Activated T-cell treated with anti-CD3 and anti-CD28 coated beads for 1 hour (primary cell): ENCODE data around the gene IGFALS.

Experiments used
- DNase-seq: peaks from one replicate; pipeline ENCODE4 v3.0.0-alpha.2; 2020; ENCODE audit warnings: low read depth

The IGFALS gene

DNA sequence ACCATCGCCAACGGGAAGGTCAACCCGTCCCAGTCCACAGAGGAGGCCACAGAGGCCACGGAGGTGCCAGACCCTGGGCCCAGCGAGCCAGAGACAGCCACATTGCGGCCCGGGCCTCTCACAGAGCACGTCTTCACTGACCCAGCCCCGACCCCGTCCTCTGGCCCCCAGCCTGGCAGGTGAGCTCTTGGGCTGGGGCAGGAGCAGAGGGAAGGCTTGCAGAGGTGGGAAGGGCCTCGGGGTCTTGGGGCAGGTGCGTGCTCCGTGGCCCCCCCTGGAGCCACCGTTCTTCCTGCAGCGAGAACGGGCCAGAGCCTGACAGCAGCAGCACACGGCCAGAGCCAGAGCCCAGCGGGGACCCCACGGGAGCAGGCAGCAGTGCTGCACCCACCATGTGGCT, 27.3 kb downstream of the IGFALS start:
- DNase-seq = no peak

DNA sequence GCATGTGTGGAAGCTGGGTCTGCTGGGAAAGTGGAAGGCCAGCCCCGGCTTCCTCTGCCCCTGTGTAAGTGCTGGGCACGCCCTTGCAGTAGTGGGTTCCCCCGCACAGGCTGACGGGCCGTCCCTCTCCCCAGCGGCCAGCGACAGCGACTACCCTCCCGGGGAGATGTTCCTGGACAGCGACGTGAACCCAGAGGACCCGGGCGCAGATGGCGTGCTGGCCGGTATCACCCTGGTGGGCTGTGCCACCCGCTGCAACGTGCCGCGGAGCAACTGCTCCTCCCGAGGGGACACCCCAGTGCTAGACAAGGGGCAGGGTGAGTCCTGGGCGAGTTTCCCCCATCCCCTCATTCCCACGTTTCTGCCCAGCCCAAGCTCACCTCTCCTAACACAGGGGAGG, 27.7 kb downstream of the IGFALS start:
- DNase-seq = no peak

DNA sequence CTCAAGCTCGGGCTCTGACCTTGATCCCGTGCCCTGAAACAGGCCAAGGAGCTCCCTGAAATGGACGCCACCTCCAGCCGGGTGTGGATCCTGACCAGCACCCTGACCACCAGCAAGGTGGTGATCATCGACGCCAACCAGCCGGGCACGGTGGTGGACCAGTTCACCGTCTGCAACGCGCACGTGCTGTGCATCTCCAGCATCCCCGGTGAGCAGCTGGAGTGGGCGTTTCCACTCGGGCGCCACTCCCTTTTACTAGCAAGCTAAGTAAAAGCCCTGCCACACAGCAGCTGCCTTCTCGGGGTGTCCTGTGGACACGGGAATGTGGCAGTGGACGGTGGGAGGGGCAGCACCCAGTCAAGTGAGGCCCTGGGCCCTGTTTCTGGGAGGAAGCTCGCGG, 28.5 kb downstream of the IGFALS start:
- no peak for DNase-seq

DNA sequence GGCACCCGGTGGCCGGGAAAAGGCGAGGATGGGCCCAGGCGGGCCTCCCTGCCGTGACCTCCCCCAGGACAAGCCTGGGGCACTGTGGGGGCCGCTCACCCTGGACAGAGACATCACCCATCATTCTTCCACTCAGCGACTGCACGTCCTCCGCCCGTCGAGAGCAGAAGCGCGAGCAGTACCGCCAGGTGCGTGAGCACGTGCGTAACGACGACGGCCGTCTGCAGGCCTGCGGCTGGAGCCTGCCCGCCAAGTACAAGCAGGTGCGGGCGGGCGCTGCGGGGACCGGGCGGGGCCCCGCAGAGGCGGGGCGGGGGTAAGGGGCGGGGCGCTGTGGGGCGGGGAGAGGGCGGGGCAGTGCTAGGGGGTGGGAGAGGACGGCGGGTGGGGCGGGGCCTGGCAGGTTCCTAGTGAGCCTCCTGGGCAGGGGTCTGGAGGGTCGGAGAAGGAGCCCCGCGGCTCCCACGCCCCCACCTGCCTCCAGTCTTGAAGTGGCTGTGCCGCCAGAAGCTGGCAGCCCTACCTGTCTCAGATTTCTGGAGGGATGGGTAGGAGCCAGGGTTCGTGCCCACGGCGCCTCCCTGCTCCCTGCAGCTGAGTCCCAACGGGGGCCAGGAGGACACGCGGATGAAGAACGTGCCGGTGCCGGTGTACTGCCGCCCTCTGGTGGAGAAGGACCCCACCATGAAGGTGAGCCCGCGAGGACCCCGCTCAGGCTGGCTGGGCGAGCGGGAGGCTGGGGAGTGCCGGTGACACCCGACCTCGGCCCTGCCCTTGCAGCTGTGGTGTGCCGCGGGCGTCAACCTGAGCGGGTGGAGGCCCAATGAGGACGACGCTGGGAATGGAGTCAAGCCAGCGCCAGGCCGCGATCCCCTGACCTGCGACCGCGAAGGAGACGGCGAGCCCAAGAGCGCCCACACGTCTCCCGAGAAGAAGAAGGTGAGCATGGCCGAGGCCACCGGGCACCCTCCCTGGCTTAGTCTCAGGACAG, 29.7 kb downstream of the IGFALS start:
- DNase-seq = no peak

DNA sequence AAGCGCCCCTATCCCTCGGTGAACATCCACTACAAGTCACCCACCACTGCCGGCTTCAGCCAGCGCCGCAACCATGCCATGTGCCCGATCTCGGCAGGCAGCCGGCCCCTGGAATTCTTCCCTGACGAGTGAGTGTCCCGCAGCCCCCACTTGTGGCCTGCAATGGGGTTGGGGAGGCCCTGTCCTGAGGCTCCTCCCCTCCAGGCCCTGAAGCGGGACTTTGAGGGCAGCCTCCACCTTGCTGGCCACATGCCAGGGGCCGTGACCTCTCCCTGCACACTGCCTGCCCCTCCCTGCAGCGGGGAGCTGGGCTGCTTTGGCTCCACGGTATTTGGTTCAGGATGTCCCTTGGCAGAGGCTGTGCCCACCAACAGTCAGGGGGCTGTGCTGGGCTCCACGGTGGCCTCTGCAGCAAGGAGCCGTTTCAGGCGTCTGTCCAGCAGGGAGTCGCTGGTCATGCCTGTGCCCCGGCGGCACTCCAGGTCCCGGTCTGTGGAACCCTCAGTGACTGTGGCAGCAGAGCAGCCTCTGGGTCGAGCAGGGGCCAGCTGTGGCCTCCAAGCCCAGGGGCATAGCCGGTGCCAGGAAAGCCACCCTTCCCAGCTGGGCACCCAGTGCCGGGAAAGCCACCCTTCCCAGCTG, 30.5 kb downstream of the IGFALS start:
- DNase-seq = no peak

DNA sequence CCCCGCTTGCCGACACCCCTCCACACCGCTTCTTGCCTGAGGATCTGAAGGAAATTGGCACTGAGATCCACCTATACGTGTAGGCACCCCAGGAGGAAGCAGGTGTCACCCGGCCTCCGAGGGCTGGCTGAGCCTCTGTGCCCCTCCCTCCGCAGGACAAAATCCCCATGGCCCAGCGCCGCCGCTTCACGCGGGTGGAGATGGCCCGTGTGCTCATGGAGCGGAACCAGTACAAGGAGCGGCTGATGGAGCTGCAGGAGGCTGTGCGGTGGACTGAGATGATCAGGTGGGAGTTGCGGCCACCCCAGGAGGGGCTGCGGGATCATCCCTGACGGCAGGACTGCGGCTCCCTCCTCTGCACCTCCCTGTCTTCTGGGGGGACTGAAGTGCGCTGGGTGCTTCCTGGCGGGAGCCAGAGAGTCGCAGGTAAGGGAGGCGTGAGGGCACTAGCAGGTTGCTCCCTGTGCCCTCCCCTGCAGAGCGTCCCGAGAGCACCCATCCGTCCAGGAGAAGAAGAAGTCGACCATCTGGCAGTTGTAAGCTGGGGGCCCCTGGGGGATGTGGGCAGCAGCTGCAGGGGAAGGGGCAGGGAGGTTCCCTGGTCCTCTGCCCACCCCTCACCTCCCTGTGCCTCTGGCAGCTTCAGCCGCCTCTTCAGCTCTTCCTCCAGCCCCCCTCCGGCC, 31.2 kb downstream of the IGFALS start:
- no peak for DNase-seq

DNA sequence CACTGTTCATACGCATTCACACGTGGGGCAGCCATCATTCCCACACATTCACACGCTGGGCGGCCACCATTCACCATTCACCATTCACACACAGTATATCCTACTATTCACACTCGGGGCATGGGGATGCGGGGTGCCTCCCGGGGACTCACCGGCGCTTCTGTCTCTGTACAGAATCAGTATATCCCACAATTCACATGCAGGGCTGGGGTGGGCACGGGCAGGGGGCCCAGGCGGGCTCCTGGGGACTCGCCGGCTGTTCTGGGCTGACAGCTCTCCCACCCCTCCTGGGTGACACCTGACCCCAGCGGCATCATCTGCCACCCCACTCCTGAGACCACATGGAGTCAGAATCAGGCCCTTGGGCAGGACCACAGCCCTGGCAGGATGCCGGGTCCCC, 31.8 kb downstream of the IGFALS start:
- DNase-seq = no peak

DNA sequence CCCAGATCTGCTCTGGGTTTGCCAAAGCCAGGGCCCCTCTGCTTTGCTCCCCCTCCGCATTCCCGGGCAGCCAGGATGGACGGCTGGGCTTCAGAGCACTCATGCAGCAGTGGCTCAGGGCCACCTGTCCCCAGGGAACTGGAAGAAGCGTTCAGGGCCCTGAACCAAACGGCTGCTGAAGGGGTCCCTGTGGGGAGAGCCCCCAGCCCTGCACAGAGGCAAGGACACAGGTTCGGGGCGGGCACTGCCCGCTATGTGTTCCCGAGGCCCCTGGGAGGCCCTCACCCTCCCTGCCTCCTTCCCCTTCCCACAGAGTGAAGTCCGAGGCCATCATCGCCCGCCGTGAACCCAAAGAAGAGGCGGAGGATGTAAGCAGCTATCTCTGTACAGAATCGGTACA, 32.6 kb downstream of the IGFALS start:
- no peak for DNase-seq

DNA sequence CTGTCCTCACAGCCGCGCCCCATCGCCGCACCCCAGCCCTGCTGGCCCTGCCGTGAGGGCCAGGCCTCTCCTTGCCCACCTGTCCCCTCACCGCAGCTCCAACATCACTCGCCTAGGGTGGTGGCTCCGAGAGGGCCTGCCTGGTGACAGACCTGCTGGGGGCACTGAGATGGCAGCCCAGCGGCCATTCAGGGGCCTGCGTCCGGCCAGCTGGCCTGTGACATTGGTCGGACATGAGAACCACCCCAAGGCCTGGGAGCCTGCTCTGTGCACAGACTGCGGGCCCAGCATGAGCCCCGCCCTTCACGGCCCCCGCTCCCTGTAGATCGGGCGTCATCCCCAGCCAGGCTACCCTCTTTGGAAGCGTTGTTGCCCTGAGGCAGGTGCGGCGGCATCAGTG, 34.0 kb downstream of the IGFALS start:
- no peak for DNase-seq

DNA sequence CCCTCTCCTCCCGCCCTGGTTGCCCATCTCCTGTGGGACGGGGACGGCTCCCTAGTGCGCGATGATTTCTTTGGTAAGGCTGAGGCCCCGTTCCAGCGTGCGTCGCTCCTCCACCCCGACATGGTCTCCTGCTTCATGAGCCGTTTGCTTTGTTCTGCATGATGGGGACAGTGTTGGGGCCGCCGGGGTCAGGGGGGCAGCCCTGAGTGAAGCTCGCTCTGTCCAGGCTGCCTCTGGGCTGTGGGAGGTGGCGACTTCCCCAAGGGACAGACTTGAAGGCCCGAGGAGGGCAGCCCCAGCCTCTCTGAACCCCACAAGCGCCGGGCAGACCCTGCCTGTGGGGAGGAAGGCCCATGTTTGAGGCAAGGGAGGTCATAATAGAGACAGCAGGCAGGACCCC, 34.6 kb downstream of the IGFALS start:
- DNase-seq = no peak

DNA sequence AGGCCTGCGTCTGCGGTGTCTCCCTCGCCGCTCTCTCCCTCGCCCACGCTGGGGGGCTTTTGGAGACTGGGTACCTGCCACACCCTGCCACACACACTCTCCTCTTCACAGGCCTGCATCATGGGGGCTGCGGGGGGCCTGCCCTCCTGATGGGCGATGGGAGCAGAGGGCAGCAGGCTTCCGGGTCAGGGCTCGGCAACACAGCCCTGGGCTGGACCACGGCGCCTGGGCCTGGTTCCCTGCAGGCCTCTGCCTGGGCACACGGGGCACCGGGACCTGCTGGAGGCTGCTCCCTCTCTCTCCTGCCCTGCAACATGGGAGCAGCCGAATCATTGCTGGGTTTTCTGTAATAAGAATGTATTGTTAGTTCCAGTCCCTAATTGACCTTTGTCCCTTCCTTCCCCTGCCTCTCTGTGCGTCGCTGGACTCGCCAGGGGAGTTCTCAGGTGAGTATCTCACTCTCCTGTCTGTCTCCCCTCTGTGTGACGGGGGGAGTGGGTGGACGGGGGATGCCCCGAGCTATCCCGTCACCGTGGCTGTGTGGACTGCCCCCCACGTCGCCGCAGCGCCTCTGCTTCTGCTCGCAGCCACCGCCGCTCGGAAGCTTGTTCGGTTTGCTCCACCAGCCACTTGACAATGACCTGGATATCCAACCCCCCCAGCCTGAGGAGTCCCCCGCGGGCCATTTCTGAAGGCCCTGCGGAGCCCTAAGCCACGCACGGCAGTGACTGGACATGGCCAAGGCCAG, 35.6 kb downstream of the IGFALS start:
- DNase-seq = no peak

DNA sequence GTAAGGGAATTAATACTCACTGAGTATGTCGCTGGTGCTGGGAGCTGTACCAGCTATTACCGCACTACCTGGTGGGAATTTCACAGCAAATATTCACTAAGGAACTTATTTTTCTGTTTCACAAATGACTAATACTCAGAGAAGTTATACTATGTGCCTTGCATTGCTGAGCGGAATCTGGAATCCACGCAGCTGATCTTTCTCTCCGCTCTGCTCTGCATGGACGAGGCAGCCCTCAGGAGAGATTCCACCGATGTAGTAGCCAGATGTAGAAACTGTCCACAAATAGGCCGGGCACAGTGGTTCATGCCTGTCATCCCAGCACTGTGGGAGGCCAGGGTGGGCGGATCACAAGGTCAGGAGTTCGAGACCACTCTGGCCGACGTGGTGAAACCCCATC, 39.3 kb downstream of the IGFALS start:
- DNase-seq = no peak

DNA sequence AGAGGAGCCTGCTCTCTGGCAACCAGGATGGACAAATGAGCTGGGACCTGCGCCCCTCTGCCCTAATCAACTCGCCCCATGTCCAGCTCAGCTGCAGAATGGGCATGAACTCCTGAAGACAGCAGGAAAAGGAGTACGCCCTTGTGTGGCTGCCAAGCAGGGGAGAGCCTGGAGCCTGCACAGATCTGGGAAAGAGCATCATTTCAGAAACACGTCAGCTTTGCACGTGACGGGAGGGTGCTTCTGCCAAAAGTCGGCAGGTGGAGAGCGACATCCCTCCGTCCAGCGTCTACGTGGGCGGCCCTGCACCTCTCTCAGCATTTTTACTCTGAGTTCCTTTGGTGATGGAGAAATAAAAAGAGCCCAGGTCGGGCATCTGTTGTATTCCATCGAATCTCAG, 40.7 kb downstream of the IGFALS start:
- no peak for DNase-seq

DNA sequence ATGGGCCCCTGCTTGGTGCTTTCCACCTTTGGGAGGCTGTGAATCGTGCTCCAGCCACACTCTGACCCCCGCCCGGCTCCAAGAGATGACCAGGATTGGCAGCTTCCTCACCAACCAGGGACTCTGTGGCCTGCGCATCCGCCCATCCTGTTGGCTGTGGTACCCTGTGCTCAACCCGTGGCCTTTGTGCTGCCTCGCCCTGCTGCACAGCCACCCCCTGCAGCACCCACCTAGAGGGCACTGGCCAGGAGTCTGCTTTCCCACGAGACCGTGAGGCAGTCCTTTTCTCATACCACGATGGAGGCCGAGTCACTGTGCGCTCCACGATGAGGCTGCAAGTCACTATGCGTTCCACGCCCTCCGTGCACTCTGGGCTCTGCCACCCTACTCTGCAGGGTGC, 41.6 kb downstream of the IGFALS start:
- no peak for DNase-seq

DNA sequence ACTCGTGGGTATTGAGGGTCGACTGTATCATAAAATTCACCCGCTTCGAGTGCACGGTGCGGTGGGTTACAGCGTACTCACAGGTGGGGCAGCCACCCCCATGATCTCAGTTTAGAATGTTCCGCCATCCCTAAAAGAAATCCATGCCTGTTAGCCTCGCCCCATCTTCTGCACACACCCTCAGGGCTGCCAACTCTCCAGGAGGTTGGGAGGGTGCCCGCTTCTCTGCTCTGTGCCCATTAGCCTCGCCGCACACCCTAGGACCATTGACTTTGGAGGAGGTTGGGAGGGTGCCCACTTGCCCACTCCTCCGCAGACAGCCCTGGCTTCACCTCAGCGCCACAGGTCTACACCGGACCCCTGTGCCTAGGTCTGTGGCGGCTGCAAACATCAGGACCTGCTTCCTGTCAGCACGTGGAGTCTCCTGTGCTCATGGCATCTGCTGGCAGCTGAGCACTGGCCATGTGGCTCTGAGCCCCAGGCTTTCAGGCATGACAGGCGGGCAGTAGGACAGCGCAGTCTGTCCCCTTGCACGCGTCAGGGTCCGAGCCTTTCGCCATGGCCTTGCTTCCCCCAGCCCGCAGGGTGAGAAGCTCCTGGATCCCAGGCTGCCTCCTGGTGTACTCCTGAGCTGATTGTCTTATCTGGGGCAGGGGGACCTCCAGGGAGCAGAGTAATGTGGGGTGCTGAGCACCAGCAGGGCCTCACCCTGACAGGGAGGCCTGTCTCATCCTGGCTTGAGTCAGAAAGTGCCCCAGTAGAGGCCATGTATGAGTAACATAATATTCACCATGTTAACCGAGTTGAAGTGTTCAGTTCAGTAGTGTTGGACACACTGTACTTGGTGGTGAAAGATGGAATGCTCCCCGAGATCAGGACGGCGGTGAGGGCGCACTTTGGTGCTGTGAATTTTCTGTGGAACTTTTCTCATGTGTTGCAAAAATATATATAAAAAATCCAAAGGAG, 44.1 kb downstream of the IGFALS start:
- no peak for DNase-seq

DNA sequence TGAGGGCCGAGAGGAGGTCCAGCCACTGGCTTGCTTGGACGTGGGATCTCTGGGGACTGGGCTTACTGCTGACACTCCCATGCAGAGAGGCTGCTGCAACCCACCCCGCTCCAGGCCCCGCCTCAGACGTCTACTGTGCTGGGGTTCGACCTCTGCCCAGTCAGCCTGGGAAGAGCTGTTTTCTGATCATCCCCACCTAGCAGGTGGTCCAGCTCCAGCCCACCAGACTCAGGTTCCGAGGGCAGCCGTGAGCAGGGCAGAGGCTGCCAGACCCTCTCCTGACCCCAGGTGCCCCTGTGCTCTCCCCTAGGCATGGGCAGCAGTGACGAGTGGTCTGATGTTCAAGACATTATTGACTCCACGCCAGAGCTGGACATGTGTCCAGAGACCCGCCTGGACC, 45.6 kb downstream of the IGFALS start:
- no peak for DNase-seq

DNA sequence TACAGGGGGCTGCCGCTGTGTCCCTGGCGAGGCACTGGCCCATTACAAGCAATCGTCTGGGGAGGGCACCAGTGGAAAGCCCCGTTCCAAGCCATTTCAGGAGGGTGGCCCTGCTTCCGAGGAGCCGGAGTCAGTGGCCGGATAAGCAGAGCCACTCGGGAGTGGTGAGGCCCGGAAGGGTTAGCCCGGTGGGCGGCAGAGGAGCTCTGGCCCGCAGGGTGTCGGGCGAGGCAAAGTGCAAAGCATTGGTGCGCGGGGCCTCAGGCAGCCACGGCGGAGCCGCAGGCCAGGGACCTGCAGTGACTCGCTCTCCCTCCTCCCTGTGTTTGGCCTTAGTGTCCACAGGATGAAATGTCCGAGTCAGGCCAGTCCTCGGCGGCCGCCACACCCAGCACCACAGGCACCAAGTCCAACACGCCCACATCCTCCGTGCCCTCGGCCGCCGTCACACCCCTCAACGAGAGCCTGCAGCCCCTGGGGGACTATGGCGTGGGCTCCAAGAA, 46.8 kb downstream of the IGFALS start:
- DNase-seq = no peak

DNA sequence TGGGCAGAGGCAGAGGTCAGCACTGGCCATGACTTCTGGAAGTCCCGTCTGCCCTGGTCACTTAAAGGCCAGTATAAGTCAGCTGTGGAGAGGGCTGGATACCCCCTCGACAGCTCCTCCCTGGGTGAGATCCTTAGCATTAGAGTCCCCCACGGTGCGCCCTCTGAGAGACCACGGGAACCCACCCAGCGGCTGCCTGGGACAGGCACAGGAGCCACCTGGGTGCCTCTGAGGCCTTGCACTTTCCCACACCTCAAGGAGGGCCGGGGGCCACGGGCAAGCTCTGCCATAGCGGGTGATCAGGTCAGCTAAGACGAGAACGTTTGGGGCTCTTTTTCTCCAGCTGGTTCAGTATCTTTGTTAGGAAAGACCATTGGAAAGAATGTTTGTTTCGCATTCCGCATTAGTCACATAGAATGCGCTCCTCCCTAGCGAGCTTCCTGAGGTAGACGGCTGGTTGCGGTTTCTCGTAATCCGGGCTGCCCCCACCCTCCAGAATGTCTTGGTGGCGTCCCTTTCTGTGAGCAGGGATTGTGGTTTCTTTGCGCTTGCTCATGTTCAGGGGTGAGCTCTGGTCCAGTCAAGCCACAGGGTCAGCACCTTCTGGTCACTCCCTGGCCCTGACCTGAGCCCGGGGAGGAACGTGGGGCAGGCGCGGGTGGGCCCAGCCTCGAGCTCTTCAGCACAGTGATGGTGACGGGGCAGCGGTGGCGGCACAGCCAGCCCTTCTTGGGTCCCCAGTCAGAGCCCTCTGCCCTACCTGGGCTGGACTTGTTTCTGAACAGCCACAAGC, 47.4 kb downstream of the IGFALS start:
- DNase-seq = no peak

DNA sequence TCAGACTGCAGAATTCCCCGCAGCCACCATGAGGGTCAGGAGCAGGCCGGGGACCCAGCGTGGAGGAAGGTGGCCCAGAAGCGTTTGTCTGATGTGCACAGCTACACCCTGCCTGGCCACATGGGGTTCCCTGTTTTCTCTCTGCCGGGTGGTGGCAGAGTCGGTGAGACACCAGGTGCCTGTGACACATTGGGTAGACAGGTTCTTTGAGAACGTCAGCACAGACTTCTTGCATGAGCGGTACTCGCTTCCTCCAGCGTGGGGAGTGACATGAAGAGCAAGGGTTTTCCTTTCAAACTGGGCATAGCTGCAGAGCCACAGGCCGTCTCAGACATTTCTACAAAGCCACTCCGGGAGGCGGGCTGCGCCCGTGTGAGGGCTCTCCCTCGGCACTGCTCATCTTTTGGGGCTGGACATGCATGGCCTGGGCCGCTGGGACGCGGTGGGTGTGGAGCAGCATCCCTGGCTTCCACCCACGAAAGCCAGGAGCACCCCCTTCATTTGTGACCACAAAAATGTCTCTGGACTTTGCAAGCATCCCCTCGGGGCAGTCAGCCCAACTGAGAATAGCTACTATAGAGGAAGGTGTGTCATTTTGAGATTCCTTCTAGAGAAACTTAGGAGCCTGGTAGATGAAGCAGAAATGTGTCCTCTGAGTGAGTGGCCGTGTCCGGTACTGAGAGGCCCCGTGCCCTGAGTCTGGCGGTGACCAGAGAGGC, 48.2 kb downstream of the IGFALS start:
- DNase-seq = no peak
